Esophagus squamous epithelium (tissue), 5 donors: Measurements from ENCODE around the gene OLFML1. TPM values are rescaled to one million over a fixed set of nuclear protein-coding genes. Genes with fewer than 3 reads are reported as not detected.

Source experiments
- DNase-seq: peaks from one replicate; lab custom pipeline; 2025; lab: John Stamatoyannopoulos, UW
- H3K27ac ChIP-seq, 4 donors: fragments of 200-600 bp; sonication (generic); one replicate each; pipeline ENCODE4 v1.5.1; 2016 to 2019; ENCODE audit warnings: mild to moderate bottlenecking in 1 of 4
- H3K27me3 ChIP-seq, 4 donors: fragments of 200-600 bp; sonication (generic); 1 replicate in 3 of 4; 2 replicates in 1 of 4; pipeline versions ENCODE4 v1.5.1 to v1.6.0; 2017 to 2021; ENCODE audit warnings: antibody characterized with exemption in 1 of 4
- H3K36me3 ChIP-seq, 3 donors: fragments of 200-600 bp; sonication (generic); one replicate each; pipeline ENCODE4 v1.5.1; 2016 to 2019
- H3K4me1 ChIP-seq, 3 donors: fragments of 200-600 bp; sonication (generic); one replicate each; pipeline ENCODE4 v1.5.1; 2017 to 2019
- H3K4me3 ChIP-seq, 4 donors: fragments of 200-600 bp; sonication (generic); 1 replicate in 3 of 4; 2 replicates in 1 of 4; pipeline ENCODE4 v1.5.1; 2016 to 2019; ENCODE audit warnings: mild to moderate bottlenecking in 2 of 4, moderate library complexity in 1 of 4
- H3K9me3 ChIP-seq, 3 donors: fragments of 200-600 bp; sonication (generic); one replicate each; pipeline ENCODE4 v1.5.1; 2016 to 2019
- CTCF ChIP-seq, 6 experiments: fragments of 450-650 bp in 4 of 6; fragments of 200-600 bp in 2 of 6; sonication (generic) in 2 of 6; IDR thresholded peaks; one replicate each; pipeline ENCODE4 v1.5.1; 2016 to 2019; ENCODE audit warnings: antibody characterized with exemption in 6 of 6, mild to moderate bottlenecking in 4 of 6, moderate library complexity in 4 of 6
- POLR2A ChIP-seq, 4 donors: fragments of 450-650 bp; IDR thresholded peaks; one replicate each; pipeline ENCODE4 v1.6.1; 2017; ENCODE audit warnings: antibody characterized with exemption in 4 of 4, mild to moderate bottlenecking in 4 of 4, moderate library complexity in 3 of 4
- WGBS, 2 donors: methylation state at CpG; one replicate each; pipeline ENCODE4 v1.1.5; 2018; 5-methylcytosine and 5-hydroxymethylcytosine counted together
- intact Hi-C: fragments of 100-400 bp; cut with DNase I; formaldehyde crosslinking; loops from one replicate; pipeline ENCODE4 v1.15.0; 2022
- total RNA-seq, 4 donors: library from RNA; depleted of rRNA; stranded (reverse); fragments of >200 nt; gene quantifications; one replicate each; pipeline ENCODE4 v1.1.0, GENCODE V29; 2016
- donor health status: DM: yes; HTN: yes; CAD: no.

The OLFML1 gene
- total RNA-seq, 4 donors from 2014 or later, result 0.35 to 6.3 (median 2.4) TPM; not detected in 1

DNA sequence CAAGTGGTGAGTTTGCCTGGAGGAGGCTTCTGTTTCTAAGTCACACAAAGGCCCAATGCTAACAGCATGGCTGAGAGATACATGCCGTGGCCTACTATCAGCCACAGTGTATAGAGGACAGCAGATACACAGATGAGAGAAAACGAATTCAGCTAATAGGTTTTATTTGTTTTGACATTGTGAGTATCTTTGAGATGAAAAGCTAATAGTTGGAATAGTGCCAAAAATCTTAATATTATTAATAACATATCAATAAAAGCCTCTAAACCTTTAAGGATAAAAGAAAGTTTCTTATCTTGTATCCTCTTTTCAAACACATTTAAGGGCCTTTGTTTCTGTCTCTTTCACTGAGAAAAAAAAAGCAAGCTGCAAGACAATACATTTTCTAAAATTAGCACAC lies 30.5 kb upstream of the OLFML1 start:
- H3K9me3 ChIP-seq, result no peaks in the 10 kb centered on the region
- H3K36me3 ChIP-seq, result no peaks in the 10 kb centered on the region
- DNase-seq, result no peak
- H3K27me3 ChIP-seq, result no peaks in the 10 kb centered on the region
- intact Hi-C loops, result no loop called here
- TF ChIP-seq POLR2A (IDR thresholded peaks at IDR 0.05) (no peak), CTCF (IDR thresholded peaks at IDR 0.05) (no peak)
- no peak overlapping the region for H3K4me3 ChIP-seq
- no peak overlapping the region for H3K27ac ChIP-seq
- no peaks in the 10 kb centered on the region for H3K4me1 ChIP-seq
- WGBS, 2 donors, result 63 to 68% methylated on average over 2 of the region's 2 CpGs

DNA sequence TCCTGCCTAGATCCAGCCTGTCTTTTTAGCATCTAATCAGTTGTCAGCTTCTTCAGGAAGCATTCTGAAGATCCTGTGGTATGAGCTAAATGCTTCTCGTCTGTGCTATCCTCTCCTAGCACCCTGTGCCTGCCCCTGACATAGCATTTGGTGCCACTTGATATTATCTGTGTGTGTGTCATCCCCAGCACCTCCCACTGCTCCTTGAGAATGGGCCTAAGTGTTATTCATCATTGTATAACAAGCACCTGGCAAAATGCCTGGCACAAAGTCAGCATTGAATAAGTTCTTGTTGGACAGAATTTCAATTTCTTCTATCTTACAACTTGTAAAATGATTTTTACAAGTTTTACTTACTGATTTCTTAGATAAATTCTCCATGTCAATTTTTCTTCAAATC lies 28.1 kb upstream of the OLFML1 start:
- no peaks in the 10 kb centered on the region for H3K27me3 ChIP-seq
- no peak overlapping the region for H3K27ac ChIP-seq
- no peak overlapping the region for H3K4me3 ChIP-seq
- 64 to 68% methylated on average over 1 of the region's 1 CpG for WGBS, 2 donors
- TF ChIP-seq CTCF (IDR thresholded peaks at IDR 0.05) (no peak), POLR2A (IDR thresholded peaks at IDR 0.05) (no peak)
- H3K9me3 ChIP-seq, result no peaks in the 10 kb centered on the region
- H3K4me1 ChIP-seq, result no peaks in the 10 kb centered on the region
- intact Hi-C loops, result no loop called here
- DNase-seq, result no peak
- no peaks in the 10 kb centered on the region for H3K36me3 ChIP-seq

DNA sequence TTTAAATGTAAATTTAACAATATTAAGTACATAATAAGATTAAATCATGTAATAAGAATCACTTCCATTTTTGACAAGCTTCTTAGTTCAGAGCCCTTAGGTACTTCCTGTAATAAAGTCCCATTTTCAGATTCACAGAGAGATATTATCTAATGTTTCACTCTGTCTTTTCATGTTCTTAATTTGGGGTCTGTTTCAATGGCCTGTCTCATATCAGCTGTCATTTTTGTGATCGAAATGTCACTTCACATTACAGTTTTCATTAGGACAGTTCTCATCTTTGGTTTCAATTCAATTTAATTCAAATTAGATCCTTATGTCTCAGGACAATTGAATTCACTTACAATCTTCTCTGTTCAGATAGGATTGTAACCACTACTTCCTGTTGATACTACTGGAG lies 22.6 kb upstream of the OLFML1 start:
- no peak overlapping the region for H3K4me3 ChIP-seq
- WGBS, 2 donors, result 77 to 87% methylated on average over 1 of the region's 1 CpG
- no peaks in the 10 kb centered on the region for H3K9me3 ChIP-seq
- TF ChIP-seq CTCF (IDR thresholded peaks at IDR 0.05) (no peak), POLR2A (IDR thresholded peaks at IDR 0.05) (no peak)
- no peaks in the 10 kb centered on the region for H3K27me3 ChIP-seq
- no peak overlapping the region for H3K27ac ChIP-seq
- no peaks in the 10 kb centered on the region for H3K4me1 ChIP-seq
- intact Hi-C loops, result no loop called here
- no peaks in the 10 kb centered on the region for H3K36me3 ChIP-seq
- DNase-seq, result no peak

GRCh38 chr11:7467652-7468051 lies 17.7 kb upstream of the OLFML1 start:
- no peak for DNase-seq
- Histone ChIP-seq H3K36me3 (no peaks in the 10 kb centered on the region), H3K27me3 (no peaks in the 10 kb centered on the region), H3K27ac (no peak overlapping the region), H3K4me3 (no peak overlapping the region), H3K9me3 (no peaks in the 10 kb centered on the region), H3K4me1 (no peaks in the 10 kb centered on the region)
- TF ChIP-seq POLR2A (IDR thresholded peaks at IDR 0.05) (no peak), CTCF (IDR thresholded peaks at IDR 0.05) (no peak)
- intact Hi-C loops, result no loop called here
- WGBS, 2 donors, result 51 to 74% methylated on average over 2 of the region's 2 CpGs

- Histone ChIP-seq H3K4me1 (no peaks in the 10 kb centered on the region), H3K4me3 (no peak overlapping the region), H3K27ac (no peak overlapping the region), H3K27me3 (no peaks in the 10 kb centered on the region), H3K36me3 (no peaks in the 10 kb centered on the region), H3K9me3 (no peaks in the 10 kb centered on the region)
- TF ChIP-seq CTCF (IDR thresholded peaks at IDR 0.05) (no peak), POLR2A (IDR thresholded peaks at IDR 0.05) (no peak)
- WGBS, 2 donors, result 88 to 89% methylated on average over 5 of the region's 5 CpGs
- DNase-seq, result no peak
- intact Hi-C loops, result no loop called here
Measured at GRCh38 chr11:7469351-7469865, 15.9 kb upstream of the OLFML1 start.
